COLO668 (cell line): ENCODE data around the gene PPP4R2.
"Not testable (repeated sequence)": the region's sequence is repeated elsewhere in the genome, so short reads cannot be mapped to it uniquely, and the experiment has no call there.

Experiments
- DNase-seq: peaks from one replicate; lab custom pipeline; 2025; ENCODE audit not compliant: unreplicated experiment; lab: John Stamatoyannopoulos, UW

PPP4R2 gene

DNA sequence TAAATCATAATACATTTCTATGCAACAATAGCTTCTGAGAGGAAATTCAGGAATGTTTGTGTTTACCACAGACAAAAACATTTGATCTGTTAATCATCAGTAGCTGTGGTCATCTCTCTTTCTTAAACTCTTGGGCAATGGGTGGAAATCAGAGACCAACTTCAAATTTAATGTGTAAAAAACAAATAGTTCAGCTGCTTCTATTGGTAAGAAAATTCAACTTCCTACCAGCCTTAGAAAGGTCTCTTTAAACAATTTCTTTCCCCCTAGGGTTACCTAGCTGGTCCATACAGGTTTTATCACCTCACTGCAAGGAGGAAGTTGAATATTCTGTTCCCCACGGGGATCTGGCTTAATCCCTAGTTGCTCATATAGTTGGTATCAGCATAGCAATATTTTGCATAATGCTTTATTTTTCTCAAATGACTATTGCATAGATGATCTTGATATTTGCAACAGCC, 20.3 kb upstream of the PPP4R2 start:
- no peak for DNase-seq

DNA sequence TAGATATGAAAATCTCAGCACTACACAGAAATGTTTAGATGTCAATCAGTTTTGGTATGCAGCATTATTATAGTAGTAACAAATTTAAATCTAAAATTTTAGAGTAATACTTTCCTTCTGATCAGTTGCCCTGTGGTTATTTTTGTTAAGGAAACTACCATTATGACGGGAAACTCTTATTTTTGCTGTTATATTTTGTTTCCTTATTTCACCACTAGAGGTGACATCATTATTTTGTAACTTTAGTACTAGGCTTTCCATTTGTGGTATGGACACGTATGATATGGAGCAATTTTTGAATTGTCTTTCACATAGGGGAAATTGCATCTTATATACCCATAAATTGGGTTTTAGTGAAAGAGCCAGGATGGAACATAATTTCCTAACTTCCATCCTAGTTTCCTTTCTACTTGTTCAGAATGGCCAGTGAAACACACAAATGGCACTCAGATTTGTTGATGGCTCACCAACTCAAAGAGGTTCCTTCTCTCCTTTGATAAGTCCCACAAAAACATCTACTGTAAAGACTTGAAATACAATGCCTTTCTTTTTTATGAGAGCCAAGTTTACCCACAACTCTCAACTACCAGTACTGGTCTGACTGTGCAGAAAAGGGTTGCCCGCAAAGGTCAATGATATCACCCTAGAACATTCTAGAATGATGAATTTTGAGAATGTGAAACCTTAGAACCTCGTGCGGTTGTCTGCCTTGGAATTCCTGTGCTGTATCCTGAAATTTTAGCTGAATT, 19.4 kb upstream of the PPP4R2 start:
- DNase-seq = no peak

DNA sequence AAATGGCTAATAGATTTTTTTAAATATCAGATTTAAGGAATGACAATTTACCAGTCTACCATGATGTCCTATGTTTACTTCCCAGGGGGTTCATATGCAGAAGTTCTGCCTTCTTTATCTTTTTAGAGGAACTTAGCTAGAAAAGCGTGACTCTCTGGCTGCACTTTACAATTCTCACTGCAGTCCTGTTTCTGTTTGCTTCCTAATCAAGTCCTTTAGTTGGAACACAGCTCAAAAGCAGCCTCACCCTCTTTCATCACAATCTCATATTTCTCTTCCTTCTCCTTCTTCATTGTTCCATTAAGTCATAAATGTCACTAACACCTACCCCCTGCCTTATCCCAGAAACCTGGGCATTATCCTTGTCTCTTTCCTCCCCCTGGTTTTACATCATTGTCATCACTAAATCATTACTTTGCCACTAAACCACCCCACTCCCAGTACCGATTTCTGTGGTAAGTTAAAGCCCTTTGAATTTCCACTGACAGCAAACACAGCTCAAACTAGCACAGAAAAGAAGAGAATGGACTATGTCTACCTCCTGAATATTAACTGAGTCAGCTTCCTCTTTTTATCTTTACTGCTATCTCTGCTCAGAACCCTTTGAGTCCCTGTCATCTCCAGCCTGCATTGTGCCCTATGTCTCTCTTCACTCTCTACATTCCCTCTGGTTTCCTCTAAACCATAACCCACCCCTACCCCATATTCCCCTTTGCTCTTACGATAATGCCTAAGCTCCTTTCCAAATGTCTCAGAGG, 13.8 kb upstream of the PPP4R2 start:
- DNase-seq = no peak

DNA sequence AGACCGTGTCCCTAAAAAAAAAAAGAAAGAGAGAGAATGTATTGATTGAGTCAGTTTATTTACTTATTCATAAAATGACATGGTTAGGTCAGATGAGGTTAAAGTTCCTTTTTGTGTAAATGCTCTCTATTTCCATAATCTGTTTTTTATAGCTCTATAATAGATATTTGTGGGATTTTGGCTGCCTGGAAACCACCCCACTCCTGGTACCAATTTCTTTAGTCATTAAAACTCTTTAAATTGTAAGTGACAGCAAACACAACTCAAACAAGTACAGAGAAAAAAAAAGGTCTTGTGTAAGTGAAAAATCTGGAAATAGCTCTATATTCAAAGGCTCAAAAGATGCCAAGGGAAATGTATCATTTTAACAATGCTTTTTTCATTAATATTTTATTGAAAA, 11.0 kb upstream of the PPP4R2 start:
- DNase-seq = no peak

DNA sequence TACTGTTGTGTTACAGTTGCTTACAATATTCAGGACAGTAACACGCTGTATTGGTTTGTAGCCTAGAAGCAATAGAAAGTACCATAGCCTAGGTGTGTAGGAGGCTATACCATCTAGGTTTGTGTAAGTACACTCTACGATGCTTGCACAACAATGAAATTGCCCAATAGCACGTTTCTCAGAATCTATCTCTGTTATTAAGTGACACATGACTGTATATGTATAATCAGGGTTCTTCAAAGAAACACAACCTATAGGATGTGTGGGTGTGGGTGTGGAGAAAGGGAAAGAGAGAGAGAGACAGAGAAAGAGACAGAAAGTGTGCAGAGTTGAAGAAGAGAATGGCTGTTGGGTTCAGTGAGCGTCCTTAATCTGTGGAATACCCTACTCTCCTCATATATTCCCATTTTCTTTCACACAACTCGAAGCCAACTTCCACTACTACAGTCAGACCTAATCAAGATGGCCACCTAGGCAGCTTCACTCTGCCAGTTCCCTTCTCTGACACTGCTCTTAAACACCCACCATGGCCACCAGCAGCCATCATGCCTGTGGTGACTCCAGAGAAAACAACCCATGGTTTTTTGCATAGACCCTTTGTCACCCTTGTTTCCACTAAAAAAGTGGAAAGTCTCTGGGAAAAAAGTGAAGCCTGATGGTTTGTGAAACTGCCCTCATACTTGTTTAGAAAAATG, 5.8 kb upstream of the PPP4R2 start:
- DNase-seq = no peak

DNA sequence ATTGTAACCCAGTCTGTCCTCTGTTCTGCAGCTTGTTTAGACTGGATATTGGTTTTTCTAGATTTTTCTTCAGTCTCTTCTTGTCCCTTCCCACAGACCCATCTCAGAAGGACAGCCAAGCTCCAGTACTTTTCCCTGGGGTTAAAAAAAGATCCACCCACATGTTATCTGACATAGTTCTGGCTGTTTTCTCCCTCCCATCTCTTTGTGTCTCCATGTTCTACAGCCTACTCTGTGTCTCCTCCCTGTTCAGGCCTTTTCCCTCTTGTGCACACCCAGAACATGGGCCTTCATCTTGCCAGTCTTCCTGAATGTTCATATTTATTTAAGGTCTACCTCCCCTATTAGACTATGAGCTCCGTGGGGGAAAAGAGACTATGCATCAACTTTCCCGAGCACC, 5.1 kb upstream of the PPP4R2 start:
- DNase-seq = no peak

DNA sequence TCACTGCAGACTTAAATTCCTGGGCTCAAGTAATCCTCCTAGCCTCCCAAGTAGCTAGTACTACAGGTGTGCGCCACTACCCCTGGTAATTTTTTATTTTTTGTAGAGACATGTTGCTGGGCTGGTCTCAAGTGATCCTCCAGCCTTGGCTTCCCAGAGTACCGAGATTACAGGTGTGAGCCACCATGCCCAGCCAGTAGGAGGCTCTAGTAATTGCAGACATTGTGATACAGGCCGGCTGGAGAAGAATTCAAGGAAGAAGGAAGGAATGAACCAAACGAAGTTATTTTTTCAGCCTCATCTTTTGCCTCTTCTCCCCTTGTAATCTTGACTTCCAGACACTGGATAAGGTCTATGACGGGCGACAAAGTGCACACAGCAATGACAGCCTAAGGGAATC, 3.2 kb upstream of the PPP4R2 start:
- no peak for DNase-seq

DNA sequence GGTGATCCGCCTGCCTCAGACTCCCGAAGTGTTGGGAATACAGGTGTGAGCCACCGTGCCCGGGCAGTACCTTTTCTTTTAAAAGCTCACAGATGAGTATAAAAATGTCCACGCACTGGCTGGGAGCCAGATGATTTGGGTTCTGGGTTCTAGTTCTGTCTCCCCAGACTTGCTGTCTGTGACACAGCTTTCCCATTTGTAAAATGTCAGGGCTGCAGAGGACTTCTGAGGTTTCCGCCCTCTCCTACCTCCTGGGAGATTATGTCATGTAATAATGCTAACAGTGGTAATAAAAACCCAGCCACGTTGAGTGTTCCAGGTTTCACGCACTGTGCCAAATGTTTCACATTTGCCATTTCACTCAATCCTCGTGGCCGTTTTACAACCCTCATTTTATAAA, 1.3 kb upstream of the PPP4R2 start:
- DNase-seq = no peak

DNA sequence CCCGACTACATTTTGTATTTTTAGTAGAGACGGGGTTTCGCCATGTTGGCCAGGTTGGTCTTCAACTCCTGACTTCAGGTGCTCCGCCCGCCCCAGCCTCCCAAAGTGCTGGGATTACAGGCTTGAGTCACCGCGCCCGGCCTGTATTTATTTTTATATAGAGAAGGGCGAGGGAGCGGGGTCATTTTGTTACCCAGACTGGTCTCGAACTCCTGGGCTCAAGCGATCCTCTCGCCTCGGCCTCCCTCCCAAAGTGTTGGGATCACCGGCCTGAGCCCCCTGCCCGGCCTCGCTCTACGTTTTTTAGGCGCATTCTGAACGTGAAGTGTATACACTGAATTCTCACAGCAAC, 514 bp upstream of the PPP4R2 start:
- no peak for DNase-seq

DNA sequence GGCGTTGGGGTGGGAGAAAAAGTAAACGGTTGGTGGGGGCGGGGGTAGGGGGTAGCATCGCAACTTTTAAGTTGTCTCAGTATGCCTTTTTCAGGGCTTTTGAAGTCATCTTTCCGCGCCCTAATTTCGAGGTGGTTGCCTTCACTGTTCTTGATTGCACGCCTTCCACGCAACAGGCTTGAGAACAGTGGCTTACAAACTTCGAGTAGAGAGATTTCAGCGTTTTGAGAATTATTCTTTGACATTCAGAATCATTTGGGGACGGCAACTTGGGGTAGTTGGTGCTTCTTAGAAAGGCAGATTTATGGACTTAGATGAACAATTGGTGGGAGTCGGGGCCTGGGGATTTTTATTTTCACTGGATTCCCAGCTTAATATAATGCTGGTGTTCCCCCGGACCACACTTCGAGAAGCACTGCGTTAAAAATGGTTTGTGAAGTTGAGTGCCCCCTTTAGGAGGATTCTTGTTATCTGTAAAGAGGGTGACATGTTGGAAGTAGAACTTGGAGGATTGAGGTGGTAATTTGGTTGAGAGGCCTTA, 880 bp downstream of the PPP4R2 start:
- peak; percentile 3 for DNase-seq

DNA sequence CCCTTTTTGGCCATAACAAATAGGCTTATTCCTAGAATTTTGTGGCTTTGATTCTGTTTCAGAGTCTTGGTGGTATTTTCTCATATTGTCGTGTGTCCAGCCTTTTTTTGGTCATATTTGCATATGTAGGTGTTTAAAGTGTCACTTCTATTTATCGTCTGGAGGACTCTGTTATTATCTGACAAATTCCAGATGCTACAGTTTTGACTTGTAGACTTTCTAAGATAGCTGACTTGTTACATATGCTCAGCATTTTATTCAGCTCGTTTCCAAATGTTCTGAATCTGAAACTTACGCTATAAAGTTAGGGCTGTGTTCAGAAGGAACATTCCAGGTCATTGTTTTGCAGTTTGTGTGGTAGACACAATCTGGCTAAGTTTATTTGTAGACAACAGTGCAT, 1.9 kb downstream of the PPP4R2 start:
- no peak for DNase-seq

DNA sequence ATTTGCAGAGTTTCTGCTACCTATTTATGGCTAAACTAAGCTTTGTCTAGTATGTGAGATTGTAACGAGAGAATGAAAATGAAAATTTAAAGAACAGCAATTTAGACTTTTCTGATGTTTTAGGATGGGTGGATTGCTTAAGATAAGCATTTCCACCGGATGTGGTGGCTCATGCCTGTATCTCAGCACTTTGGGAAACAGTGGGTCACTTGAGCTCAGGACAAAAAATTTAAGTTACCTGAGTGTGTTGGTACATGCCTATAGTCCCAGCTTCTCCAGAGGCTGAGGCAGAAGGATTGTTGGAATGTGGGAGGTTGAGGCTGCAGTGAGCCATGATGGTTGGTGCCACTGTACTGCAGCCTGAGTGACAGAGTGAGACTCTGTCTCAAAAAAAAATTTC, 3.3 kb downstream of the PPP4R2 start:
- no peak for DNase-seq

DNA sequence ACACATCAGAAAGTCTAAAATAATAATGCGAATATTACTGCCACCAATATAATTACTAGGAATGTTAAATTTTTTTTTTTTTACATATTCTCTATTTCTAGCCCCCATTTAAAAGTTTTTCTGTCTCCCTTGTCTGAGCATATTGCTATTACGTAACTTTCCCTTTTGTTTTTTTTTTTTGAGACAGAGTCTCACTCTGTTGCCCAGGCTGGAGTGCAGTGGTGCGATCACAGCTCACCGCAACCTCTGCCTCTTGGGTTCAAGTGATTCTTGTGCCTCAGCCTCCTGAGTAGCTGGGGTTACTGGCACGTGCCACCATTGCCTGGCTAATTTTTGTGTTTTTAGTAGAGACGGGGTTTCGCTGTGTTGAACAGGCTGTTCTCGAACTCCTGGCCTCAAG, 6.4 kb downstream of the PPP4R2 start:
- DNase-seq = not testable (repeated sequence)

DNA sequence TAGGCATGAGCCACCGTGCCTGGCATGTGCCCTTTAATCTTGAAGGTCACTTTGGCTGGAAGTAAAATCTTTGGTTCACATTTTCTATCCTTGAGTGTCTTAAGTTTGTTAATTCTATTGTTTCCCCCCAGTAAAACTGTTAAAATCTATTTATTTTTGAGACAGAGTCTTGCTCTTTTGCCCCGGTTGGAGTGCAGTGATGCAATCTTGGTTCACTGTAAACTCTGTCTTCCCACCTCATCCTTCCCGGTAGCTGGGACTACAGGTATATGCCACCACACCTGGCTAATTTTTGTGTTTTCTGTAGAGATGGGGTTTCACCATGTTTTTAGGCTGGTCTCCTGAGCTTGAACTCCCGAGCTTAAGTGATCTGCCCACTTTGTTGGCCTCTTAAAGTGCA, 7.7 kb downstream of the PPP4R2 start:
- no peak for DNase-seq

DNA sequence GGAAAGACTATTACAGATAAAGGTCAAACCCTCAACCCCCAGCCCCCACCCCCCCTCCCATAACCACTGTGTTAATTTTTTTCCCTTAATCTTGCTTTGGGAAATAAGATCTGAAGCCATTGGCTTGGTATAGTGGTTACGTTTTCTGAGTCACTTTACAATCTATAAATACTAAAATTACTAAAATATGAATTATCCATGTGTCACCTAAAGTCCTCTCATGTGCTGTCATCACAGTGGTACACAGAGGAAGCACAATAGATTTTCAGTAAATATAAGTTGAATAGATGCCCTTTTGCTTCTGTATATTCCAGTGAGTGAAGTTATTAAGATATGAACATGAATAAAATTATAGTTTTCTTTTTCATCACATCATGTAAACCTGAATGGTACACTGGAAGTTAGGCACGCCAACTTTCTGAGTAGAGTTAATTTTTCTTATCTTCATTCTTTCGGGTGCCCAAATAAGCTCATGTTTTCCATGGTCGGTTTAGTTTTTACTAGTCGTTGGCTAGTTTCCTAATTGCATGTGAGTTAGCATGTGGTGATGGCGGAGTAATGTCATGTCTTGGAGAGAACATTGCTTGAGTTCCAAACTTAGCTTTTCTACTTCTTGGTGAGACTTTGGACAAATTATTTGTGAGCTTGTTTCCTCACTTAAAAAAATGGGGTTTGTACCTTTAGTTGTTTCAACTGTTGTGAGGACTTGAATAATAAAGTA, 11.5 kb downstream of the PPP4R2 start:
- no peak for DNase-seq

DNA sequence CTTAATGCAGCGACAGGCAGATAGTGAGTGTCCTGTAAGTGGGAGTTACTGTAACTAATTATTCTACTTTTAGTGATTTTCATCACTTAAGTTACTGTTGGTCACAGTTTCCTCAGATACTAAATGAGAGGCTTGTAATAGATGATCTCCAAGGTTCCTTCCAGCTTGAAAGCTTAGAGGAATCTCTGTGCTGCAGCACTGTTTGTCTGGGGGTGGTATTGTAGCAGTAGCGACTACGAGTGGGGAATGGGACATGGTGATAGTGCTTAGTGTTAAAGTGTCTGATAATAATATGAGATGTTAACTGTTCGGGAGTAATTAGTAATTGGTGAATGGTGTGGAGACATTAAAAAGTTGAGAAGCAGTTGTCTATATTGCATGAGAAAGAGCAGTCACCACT, 12.4 kb downstream of the PPP4R2 start:
- DNase-seq = no peak

DNA sequence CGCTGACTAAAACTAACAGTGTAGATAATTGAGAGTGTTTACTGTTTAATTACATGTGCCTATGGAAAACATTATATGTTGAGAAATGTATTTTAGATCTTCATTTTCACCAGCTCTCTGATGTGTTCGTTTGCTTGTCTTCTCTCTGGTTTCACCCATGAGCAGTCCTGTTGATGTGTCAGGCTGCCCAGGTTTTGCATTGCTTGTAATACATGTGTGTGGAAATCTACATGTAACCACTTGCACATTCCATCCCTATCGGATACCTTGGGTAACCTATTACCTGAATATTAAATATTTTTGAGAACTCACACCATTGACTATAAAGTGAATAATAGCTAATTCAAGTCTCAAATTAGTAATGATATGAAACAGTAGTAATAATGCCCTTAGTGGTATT, 13.1 kb downstream of the PPP4R2 start:
- no peak for DNase-seq

DNA sequence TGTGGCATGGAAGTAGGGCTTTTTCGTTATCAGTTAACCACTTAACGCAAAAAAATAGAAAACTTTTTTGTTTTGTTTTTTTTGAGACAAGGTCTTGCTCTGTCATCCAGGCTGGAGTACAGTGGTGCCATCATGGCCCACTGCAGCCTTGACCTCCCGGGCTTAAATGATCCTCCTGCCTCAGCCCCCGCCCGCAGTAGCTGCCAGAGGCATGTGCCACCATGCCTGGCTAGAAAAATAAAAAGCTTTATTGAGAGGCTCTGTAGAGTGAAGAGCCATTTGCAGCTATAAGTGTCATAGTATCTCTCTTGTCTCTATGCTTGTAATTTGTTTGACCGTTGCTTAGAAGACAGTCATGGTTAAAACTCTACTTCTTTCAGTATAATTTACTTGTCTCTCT, 13.5 kb downstream of the PPP4R2 start:
- no peak for DNase-seq

DNA sequence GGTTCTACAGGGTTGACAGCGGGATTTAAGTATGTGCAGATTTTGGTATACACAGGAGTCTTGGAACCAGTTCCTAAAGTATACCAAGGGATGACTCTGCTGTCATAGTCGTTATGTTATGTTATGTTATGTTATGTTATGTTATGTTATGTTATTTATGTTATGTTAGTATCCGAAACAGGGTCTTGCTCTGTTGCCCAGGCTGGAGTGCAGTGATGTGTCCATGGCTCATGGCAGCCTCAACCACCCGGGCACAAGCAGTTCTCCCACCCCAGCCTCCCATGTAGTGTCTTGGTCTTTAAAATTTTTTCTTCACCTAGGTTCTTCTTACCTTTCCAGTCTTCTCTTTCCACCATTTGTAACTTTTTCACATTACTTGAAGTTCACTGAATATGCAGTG, 21.7 kb downstream of the PPP4R2 start:
- DNase-seq = no peak

DNA sequence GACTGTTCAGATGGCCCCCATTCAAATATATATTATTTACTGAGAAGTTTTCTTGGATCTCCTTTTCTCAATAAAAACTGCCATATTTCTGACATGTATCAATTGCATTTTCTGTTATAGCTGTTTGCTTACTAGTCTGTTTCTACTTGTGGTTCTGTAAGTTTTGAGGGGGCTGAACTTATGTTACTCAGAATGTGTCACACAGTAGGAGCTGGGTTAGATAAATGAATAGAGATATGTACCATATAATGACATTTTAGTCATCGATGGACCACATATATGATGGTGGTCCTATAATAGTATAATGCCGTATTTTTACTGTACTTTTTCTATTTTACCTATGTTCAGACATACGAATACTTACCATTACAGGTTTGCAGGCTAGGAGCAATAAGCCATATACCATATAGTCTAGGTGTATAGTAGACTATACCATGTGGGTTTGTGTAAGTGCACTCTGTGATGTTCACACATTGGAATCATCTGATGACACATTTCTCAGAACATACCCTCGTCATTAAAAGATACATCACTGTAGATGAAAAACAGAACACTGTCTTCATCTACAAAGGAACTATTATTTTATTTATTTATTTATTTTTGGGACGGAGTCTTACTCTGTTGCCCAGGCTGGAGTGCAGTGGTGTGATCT, 22.3 kb downstream of the PPP4R2 start:
- no peak for DNase-seq
